Umbilical cord (tissue), 2 donors: ENCODE data around the gene PTPRG. TPM values are rescaled to one million over a fixed set of nuclear protein-coding genes. Genes with fewer than 3 reads are reported as not detected.
A peak's percentile ranks its signal among the peaks of the same experiment; 100 is the strongest.

Experiments
- DNase-seq: peaks from one replicate; pipeline ENCODE4 v3.0.0-alpha.2; 2015; ENCODE audit warnings: low spot score
- total RNA-seq: library from RNA; depleted of rRNA; stranded (reverse); fragments of >200 nt; gene quantifications from one replicate; pipeline ENCODE4 v1.2.3, GENCODE V29; 2014; ENCODE audit warnings: low replicate concordance; ENCODE audit not compliant: insufficient read depth

Gene PTPRG
- total RNA-seq, 1 donor from 2014 or later: 84.0 TPM

DNA sequence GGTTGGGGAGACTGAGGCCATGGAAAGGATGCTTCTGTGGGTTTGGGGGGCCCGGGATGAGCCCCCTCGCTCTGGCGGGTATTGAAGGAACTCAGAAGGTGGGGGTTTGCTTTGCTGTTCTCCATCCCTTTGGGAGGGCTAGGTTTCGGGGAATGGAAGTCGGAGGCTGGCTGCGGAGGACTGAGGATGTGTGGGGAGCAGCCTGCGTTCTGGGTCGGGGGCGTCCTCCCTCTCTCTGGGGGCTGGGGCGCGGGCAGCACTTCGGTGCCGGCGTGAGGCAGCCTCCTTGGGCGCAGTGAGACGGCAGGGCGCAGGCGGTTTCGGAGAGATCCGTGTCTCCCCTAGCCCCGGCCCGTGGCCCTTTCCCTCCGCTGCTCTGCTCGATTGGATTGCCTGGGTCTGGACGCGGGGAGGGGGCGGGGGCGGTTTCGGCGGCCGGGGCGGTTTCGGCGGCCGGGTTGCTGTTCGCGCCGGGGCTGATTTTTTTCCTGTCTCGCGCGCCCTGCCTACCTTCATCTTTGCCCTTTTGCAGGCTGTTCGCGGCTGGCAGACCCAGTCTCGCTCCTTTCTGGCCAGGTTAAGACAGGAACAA lies 1.4 kb downstream of the PTPRG start:
- DNase-seq: peak; percentile 44

DNA sequence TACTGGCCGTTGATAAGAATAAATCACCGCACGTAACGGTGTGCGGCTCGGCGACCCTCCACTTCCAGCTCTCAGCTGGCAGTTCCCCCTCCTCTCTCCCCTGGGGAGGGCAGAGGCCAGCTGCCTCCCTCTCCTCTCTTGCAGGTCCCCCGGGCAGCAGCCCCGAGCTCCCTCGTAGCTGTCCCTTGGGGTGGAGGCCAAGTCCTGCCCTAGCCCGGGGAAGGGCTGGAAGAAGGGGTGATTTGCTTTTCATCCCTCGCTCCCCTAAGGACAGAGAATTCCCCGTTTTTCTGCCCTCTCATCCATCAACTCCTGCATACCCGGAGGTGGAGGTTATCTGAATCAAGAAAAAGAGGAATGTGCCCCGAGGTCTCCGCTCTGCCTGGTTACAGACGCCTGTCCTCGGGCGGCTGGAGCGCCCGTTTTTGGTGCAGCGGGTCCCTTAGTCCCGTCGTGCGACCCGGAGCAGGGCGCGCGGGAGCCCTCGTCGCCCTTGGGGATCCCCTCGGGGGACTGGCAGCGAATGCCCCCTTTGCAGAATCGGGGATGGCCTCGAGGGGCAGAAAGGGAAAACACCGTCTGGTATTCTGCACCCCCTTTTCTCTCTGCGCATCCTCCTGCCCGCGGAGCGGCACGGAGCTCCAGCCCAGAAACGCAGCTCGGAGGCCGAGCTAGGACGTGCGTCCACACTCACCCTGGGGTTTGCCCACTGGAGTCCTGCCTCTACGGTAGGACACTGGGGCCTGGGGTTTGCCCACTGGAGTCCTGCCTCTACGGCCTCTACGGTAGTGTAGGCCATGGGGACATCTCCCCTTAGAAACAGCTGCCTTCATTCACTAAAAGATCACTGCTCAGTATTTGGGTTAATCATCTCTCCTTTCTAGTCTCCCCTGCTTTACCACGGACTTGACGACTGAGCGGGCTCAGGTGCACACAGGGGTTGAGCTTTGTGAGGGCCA lies 2.2 kb downstream of the PTPRG start:
- DNase-seq: peak; percentile 11

DNA sequence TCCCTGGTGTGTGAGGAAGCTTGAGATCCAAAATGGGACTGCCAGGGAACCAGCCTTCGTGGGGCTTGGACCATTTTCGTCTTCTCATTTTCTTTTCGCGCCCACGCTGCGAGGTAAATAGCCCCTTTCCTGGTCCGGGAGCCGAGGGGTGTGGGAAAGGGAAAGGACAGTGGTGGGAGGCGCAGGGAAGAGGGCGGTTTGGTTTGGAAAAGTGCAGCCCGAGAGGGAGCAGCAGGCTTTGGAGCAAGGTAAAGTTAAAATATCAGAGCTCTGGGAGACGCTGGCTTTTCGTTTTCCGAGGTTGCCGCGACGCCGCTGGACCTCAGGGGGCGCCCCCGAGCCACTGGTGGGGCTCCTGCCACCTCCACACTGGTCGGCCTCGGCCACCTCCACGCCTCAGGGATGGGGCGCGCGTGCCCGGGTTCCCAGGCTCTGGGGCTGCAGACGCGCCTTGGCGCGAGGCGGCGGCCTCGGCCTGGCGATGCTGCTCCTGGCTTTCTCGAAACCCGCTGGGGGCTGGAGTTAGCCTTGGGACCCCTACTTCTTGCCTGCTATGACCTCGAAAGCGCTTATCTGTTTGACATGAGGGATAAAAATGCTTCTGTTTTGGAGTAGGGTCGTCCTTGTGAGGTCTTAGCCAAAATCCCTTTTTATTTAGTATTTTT lies 3.2 kb downstream of the PTPRG start:
- peak; percentile 80 for DNase-seq

DNA sequence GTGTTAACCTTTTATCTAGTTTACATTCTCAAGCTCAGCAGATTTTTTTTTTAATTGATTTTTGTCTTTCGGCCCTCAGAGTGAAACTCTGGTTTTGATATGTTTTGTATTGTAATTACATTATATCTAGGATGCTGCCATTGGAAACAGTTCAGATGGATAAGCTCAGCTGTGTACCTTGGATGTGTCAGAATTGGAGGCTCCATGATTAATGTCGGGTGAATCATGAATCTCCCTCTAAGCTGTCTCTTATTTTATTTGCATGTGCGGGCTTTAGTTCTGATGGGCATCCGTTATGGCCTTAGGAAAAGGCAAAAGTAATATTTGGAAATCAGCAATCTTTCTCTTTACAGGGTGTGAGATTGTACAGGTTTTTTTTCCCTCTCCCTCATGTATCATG lies 4.2 kb downstream of the PTPRG start:
- no peak for DNase-seq

DNA sequence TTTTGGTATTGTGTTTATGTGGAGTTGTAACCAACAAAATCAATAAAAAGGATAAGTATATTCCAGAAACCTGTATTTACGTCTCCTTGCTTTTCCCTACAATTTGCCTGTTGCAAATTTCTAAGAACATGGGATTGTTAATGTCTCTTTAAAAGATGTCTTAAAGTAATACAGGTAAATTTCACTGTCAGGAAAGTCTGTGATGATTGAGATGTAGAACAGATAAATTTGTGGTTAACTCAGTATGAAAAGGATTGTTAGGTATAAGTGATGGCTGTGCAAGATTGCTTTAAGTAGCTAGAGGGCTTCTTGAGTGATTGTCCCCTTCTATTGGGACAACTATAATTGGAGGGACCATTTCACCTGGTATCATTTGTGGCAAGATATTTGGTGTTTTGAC lies 6.8 kb downstream of the PTPRG start:
- DNase-seq: no peak

DNA sequence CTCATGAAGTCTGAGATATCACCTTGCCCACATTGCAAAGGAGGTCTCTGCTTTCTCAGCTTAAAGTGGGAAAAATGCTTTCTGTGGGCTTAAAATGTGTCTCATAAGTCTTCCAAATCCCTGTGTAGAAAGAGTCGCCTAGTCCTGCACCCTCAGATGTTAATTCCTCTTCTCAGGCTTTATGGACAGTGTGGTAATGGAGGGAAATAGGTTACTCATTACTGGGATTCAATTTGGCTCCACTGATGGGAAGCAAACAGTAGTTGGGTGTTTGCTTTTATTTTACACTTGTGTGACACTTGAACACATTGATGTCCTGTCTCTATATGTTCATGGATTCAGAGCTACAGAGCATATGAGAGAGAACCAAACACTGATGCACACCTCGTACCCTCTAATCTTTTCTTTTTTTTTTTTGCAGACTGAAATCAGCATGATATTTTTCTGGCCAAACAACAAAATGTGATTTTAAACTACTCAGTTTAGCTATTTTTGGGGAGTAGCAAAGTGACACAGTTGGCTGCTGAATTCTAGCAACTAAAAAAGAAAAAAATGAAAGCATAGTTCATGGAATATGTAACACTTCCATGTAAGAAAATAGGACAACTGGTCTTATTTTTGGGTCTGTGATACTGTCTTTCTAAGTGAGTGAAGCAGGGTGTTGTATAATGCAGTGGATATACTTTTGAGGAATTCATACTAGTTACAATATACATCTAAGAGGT lies 8.6 kb downstream of the PTPRG start:
- DNase-seq: no peak

DNA sequence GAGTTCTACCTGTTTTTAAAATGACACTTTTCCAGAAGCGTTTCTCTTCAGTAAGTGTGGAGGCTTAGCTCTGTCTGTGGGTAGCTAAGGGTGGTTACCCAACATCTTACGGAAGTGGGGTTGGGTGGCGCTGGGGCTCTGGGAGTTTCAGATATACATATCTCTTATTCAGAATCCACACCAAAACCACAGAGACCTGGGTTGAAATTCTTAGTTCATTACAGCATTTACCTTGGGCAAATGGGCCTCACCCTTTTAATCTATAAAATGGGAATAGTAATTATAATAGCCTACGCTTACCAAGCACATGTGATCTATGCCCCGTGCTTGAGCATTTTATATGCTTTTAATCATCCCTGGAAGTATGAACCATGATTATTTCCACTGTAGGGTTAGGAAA lies 9.4 kb downstream of the PTPRG start:
- no peak for DNase-seq

DNA sequence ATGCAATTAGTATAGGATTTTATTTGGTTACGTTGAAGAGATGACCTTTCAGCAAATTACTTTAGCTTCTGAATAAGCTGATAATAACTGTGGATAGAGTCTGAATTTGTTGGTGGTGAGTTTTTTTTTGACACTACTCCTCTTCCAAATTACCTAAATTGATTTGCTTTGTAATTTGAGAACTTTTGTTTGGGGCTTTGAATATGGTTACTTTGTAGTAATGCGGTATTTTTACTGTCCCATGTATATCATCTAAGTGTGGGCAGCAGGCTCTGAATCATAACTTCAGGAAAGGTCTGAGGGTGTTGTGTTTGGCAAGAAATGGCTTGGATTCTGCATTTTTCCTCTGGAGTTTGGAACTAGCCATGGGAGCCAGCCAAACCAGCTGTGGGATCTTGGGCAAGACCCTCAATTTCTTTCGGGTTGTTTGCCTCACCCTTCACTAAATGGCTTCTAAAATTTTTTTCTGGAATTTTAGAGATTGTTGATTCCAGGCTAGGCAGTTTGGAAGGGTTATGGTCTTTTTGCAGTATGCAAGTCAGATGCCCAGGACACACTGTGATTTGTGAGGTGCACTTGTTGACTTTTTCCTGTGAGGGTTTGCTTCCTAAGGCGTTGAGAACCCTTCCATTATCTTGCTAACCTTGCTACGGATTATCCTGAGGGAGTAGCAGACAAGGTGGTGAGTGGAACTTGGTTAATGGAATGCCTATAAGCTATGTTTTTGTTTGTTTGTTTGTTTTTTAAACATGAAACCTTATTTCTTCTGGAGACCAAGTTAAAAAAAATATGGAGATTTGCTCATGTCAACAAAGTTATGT lies 10.4 kb downstream of the PTPRG start:
- DNase-seq: no peak

DNA sequence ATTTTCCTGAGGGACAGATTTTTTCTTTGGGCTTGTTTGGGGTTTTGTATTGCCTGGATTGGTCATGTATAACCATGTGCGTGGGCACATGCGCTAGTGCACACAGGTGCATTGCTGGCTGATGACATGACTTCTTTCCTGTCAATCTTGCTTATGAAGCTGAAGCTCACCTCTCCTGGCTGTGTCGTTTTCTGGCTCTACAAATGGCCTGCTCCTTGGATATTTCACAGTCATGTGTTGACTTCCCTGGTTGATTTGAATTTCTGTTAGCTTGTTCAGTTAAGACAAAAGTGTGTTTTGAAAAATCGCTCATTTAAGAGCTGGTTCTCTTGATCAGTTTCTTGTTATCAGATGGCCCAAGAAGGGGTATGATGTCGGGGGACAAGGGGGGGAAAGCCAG lies 11.5 kb downstream of the PTPRG start:
- no peak for DNase-seq

DNA sequence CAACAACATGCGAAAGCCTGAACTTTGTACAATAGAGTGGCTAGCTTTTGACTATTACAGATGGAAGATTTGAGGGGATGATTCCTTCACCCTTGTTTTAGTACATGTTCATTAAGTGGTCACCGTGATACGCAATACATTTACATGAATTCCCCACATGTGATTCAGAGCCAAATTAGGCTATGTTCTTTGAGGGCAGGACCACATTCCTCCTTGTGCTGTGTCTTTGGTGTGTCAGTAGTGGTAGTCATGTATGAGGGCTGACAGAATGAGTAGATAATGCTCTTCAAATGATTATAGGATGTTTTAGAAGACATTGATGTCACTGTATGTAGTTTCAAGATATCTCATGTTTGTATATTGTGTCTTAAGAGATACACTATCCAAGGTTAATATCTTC lies 12.1 kb downstream of the PTPRG start:
- DNase-seq: no peak

DNA sequence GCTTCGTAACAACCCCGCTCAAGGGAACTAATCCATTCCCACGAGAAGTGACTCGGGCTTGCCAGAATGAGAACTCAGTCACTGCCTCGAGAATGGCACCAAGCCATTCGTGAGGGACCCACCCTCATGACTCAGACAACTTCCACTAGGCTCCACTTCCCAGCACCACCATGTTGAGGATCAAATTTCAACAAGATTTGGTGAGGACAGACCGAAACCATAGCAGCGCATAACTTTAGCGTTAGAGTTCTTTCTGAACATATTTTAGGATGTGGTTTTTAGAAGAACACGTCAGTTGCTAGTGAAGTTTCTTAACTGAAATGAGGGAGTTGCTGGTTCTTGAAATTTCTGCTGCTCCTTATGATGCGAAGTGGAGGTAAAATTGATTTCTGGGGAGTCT lies 13.5 kb downstream of the PTPRG start:
- DNase-seq: no peak

DNA sequence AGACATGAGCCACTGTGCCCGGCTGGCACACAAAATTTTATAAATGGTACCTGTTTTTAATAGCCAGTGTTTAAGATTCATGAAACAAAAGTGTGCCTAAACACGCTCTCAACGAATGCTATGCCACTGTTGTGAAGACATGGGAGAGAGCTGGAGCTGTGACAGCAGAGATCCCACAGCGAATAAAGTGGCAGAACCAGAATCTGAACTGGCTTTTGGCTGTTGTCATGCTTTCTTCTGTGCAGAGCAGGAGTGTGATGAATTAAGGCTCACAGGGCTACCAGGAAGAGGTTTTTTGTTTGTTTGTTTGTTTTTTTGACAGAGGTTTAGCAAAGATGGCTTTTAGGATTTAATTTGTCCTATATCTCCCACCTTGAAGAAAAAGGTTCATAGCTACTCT lies 14.5 kb downstream of the PTPRG start:
- peak; percentile 13 for DNase-seq

DNA sequence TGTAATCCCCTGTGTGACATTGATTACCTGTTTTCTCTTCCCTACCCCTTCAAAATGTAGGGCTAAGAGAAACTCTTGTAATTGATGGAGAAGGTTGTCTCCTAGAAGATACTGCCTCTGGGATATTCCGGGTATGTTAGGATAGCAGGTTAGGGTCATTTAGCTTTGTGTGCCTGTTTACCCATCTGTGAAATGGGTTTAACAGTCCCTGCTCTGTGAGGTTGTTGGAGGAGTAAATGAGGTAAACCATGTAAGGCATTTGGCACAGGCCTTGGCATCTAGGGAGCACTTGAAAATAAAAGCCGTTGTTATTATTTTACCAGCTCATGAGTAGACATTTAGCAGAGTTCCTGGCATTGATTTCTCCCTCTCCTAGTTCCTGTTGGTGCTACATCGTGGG lies 16.4 kb downstream of the PTPRG start:
- DNase-seq: no peak

DNA sequence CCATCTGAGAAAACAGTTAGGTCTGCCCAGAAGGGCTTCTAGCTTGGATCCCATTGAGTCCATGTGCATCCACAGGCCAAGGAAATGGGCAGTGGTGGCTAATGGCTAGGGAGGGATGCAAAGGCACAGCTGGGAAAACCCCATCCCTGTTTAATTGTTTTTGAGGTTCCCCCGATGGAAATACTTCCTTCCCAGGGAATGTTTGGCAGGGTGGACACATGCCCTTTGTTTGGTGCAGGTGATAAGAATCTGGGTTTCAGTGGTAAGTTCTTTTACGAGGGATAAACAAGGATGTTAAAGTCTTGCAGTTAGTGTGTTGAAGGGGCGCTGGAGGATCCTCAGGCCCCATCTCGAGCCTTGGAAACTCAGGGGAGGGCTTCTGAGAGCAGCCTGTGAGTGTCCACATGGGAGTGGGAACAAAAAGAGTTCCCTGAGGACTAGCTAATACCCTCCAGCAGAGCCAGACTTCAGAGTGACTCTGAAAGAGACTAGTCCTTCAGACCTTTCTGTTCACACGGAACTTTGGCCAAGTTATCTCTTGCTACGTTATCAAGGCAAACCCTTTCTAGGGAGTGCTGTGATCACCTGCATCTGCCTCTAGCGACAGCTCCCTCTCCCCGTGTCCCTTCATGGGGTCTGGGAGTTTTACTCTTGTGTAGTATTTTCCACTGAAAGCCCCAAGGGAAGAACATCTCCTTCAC lies 17.4 kb downstream of the PTPRG start:
- DNase-seq: no peak

DNA sequence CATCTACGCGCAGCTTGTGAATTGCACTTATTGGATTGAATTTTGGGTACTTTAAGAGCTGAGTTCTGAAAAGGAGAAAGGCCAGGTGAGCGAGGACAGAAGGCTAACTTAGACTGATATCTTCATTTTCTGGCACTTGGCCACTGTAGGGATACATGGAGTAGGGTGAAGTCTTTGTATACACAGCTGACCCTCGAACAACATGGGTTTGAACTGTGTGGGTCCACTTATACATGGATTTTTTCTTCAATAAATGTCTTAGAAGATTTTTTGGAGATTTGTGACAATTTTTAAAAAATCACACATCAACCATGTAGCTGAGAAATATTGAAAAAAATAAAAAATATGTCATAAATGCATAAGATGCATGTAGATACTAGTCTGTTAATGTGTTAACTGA lies 18.3 kb downstream of the PTPRG start:
- no peak for DNase-seq

DNA sequence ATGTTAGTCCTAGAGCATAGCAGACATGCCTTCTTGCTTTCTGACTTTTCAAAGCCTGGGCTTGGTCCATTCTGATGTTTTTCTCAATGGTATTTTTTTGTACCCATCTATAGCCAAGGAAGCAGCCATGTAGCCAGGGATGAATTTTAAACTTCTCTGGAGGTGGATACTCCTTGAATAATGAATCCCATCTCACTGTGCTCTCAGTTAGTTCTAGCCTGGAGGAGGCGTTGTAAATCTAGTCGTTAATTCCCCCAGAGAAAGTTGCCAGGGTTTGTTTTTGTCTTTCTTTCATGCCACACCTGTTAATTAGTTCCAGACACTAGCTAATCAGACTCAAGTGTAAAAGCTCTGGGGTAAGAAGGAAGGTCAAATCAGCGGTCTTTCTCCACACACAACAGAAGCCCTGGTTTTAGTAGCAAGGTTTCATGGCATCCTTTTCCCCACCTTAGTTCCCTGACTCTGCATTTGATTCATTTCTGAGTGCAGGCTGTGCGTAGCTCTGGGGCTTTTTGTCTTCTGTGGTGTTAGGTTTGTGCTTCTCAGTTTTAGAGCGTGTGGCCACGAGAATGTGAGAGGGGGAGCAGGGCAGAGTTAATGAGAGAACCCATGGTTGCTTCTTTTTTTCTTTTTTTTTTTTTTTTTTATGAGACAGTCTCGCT lies 19.7 kb downstream of the PTPRG start:
- DNase-seq: no peak

DNA sequence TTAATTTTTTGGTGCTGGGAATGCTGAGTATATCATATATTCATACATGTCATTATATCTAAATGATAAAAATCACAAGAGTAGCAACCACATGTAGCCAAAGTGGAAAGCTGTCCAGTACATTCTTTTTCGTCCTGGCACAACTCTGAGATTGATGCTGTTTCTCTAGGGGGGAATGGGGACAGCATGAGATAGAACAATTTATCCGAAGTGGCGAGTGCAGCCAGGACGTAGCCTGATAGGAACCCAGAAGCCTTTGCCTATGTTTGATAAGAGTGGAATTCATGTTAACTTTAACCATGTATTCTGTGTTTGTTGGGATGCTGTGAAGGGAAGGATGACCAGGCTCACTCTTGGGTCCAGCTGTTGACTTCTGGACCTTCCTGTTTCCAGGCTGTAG lies 20.9 kb downstream of the PTPRG start:
- no peak for DNase-seq

DNA sequence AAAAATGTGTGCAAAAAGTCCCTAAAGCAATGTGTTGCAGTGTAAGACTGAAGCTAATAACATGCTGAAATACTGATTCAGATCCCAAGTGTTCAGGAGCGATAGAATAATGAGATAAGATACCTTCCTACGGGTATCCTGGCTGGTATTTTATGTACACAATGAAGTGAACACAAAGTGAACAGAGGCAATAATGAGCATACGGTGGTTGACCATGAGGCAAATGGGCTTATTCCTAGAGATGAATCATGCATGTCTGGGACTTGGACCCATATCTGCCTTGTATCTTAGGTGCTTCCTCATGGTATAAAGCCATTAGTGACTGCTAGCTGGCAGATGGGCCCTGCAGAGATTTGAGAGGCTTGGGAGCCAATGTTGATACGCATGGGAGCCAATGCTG lies 21.5 kb downstream of the PTPRG start:
- DNase-seq: no peak

DNA sequence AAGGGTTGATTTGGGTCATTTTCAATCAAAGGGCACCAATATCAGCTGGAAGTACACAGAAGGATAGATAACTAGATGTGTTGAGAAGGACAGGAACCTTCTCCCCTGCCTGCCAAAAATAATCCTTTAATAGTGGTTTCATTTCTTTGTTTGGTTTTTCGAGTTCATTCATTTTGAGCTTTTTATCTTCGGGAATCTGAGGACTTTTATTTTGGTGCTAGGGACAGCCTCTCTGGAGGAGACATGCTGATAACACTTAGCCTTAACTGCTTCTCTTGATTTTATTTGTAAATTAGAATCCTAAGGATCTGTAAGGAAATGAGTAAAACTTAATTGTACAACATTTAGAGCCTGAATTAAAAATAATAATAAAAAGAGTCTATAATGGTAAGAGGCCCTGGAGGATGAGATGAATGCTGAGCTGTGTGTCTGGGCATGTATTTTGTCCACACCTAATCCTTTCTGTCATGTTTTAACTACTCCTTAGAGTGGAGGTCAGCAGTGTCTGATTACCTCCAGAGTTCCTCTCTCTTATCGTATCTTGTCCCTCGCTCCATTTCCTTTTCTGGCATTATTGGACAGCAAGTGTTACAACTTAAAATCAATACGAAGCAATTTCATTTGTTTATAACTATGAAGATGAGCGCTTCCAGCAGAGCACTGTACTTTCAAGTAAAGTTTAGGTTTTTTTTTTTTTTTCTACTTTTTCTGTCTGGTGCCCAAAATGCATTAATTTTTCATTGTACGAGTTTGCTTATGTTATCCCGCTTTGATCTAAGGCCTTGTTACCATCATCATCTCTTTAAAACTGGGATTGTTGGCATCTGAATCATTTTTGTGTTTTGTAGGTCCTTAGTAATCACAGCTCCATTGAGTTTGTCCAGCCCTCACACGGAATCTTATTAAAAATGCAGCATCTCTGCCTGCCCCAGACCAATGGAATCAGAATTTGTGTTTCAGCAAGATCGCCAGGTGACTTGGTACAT lies 22.8 kb downstream of the PTPRG start:
- peak; percentile 57 for DNase-seq
